NCI-H128 (cell line): Measurements from ENCODE around the gene MORF4L2.

Experiments used
- DNase-seq: peaks from one replicate; lab custom pipeline; 2025; ENCODE audit not compliant: unreplicated experiment; lab: John Stamatoyannopoulos, UW

Gene MORF4L2

GRCh38 chrX:103637604-103638338 is 48.7 kb downstream of the MORF4L2 start:
- no peak for DNase-seq

GRCh38 chrX:103635436-103635835 is 51.1 kb downstream of the MORF4L2 start:
- DNase-seq = no peak

- DNase-seq = no peak
These were observed 55.4 kb downstream of the MORF4L2 start for GRCh38 chrX:103631145-103631544.

DNA sequence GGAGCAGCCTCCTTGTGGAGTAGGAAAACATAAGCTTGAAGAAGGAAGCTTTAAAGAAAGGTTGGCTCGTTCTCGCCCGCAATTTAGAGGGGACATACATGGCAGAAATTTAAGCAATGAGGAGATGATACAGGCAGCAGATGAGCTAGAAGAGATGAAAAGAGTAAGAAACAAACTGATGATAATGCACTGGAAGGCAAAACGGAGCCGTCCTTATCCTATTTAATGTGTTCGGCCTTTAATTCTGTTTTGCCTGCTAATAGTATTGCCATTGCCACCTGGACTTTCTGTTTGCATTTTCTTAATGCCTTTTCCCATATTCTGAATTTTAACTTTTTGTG is 56.4 kb downstream of the MORF4L2 start:
- DNase-seq = no peak

- DNase-seq = no peak
These were observed 57.0 kb downstream of the MORF4L2 start for GRCh38 chrX:103629318-103630170.

DNA sequence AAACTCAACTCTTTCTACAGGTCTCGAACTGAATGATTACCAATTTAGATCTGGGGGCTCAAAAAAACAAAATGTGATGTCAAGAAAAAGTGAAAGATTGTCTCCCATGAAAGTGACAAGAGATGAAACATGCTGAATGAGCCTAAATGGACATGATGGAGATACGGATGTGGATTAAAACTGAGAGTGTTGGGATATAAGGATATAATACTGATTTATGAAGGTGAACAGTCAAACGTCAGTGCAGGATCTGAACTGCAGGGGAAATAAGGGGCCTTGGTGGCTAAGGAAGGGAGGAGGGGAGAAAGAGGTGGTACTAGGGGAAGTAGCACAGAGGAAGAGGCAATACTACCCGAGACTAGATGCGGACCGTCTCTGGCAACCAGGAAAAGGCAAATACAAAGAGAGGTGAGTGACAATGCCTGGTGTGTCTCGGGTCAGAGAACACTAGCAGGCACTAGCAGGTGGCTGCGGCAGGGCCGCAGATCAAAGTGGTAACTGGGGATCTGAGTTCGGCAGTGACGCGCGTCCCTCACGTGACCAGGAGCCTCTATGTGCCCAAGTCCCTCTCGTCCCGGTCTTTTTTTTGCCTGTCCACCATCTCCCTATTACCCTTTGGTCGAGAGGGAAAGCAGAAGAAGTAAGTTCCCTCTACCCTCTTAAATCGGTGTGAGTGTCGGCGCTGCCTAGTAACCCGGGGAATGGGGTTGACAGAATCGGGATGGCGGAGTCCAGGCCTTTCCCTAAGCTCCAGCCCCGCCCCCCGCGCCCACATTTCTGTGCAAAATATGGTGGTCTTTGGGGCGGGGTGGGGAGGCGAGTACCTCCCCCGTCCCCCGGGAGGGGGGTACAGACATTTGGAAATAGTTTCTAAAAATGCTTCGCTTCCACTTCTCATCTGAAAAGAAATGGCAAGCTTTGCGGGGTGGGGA is 57.8 kb downstream of the MORF4L2 start, which contains the start of gene TCEAL1:
TSS of gene TCEAL1 (plus strand) at position 590 of the 932 bp plus-strand sequence. CDS start 942 bp downstream, outside the sequence.
- no peak for DNase-seq

DNA sequence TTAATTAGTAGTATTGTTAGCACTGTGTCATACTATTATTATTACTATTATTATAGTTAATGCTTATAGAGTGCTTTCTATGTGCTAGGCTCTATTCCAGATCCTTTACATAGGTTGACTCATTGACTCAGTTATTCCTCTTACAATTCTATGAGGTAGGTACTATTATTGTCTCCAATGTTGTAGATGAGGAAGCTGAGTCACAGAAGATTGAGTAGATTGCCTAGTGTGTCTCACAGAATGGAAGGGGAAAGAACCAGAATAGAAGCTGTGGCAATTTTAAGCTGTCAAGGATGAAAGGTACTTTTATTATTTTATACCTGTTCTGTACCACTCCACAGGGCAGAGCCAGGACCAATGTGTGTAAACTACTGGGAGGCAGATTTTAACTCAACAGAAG is 59.6 kb downstream of the MORF4L2 start:
- no peak for DNase-seq
